GM19467 (cell line): Measurements from ENCODE around the gene MYO9B.

ENCODE experiments used
- ATAC-seq: cut with Tn5 transposase; IDR thresholded peaks from one replicate; pipeline ENCODE4 v1.9.1; 2021; ENCODE audit warnings: mild to moderate bottlenecking, moderate library complexity; ENCODE audit not compliant: unreplicated experiment

The MYO9B gene

DNA sequence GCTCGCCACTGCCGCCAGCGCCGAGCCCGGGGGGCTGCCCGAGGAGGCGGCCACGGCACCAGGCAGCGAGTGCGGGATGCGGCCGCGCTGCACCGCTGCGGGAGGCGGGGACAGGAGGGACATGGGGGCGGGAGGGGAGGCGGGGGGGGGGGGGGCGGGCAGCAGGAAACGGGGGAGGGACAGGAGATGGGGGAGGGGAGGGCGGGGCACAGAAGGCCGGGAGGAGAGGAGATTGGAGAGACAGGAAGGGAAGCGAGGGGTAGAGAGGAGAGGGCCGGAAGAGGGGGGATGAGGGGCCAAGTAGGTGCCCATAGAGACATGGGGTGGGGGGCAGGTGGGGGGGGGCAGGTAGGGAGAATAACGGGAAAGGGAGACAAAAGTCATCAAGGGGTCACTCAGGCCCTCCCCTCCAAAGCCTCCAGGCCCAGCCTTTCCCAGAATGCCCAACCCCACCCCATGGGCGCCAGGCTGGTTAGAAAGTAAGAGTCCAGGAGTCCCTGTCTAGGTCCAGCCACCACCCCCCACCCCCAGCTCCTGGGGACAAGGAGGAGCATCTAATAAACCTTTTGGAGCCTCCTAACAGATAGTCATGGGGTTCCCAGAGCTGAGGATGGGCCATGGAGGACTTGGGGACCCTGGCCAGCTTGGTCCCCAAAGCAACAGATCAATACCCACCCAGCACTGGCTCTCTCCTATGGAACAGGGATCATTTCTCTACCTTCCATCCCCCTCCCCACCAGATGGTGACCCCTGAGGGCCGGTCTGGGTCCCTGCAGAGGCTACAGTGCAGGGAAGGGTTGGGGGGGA lies 160.6 kb downstream of the MYO9B start:
- no peak for ATAC-seq

DNA sequence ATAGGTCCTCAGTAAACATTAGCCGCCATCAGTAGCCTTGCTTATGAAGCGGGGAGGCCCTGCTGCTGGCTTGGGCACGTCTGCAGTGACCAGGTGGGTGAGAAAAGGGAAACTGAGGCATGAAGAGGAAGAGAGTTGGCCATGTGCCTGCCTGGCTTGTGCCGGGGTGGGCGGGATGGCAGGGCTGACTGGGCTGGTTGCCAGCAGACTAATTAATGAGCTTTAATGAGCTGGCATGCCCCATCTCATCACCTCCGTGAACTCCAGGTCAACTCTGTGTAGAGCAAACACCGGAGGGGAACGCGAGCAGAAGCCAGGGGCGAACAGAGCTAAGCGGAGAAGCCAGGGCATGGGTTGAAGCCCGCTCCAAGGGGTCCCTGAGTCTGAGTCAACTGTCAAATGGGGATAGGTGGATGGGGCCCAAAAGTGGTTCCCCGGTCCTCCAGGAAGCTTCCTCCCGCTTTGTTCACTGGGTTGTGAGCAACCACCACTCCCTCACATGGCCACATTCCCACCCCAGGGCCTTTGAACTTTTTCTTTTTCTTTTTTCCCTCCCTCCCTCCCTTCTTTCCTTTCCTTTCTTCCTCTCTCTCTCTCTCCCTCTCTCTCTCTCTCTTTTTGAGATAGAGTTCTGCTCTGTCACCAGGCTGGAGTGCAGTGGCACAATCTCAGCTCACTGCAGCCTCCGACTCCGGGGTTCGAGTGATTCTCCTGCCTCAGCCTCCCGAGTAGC lies 161.4 kb downstream of the MYO9B start:
- no peak for ATAC-seq

DNA sequence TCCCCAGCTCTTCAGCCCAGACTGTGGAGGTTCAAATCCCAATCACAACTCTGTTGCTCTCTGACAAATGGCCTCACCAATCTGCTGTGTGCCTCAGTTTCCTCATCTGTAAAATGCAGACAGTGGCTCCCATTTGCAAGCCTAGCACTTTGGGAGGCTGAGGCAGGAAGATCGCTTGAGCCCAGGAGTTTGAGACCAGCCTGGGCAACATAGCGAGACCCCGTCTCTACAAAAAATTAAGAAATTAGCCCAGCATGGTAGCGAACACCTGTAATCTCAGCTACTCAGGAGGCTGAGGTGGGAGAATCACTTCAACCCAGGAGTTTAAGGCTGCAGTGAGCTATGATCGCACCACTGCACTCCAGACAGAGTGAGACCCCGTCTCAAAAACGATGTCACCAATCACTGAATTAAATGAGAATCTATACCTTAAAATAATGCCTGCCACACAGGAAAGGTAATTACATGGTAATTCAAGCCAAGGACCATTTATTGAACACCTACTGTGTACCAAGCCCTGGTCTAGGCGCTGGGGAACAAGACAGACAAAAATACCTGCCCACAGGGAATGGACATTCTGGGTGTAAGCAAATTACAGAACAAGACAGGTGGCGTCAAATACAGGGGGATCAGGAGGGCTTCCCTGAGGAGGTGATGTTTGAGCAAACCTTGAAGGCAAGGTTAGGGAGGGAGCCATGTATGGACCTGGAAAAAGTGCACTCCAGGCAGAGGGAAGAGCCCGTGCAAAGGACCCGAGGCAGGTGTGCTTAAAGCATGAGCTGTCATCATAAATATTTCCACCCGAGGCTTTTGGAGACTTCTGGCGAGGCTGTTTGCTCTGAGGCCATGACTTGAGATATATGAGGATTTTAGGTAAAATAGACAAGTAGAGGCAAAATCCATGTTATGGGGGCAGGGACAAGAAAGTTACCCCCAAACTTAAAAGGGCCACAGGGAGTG lies 162.4 kb downstream of the MYO9B start:
- no peak for ATAC-seq

DNA sequence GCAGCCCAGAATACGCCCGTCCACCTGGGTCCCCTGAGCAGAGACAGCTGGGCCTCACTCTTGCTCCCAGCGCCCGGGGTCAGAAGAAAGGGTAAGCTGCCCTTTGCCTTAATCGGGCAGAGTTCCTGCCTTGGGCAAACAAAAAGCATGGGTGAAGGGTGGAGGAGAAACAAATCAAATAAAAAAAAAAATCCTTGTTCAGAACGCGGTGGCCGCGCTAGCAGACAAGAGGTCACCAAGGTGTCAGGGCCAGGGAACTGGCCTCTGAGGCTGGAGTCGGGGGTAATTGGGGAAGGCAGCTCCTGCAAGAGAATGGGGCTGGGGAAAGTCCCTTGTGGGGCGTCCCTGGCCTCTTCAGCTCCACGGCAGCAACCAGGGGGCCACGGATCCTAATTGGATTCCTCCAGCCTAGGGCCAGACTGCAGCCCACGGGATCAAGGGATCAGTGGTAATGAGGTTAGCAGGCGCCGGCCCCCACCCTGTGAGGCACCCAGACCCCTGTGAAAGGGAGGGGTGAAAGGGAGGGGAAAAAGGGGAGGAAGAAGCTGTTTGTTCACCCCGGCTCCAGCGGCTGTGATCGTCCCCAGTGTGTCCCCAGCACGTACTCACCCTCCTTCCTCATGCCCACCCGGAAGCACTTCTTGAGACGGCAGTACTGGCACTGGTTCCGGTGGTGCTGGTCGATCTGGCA lies 164.6 kb downstream of the MYO9B start:
- no peak for ATAC-seq

DNA sequence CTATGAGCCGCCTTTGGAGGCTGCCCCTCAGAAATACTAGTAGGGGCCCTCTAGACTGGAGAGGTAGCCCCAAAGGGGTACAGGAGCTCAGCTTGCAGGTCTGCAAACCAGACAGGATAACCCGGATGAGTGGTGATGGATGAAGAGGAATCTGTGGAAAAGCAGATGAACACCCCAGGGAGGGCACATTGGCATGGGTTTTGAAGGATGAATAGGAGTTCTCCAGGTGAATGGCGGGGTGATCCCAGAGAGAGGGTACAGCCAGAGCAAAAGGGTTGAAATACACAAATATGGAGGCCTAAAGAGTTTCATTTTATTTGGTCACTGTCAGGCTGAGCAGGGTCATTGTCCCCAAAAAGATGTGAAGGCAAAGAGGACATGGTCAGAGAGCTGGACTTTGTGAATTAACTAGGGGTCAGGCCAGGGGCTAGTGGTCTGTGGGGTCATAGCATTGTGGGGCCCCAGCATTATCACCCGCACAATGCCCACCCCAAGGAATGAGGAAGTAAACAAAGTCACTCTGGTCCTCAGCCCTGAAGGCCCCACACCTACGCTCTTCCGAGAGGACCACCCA lies 165.3 kb downstream of the MYO9B start:
- ATAC-seq: no peak

DNA sequence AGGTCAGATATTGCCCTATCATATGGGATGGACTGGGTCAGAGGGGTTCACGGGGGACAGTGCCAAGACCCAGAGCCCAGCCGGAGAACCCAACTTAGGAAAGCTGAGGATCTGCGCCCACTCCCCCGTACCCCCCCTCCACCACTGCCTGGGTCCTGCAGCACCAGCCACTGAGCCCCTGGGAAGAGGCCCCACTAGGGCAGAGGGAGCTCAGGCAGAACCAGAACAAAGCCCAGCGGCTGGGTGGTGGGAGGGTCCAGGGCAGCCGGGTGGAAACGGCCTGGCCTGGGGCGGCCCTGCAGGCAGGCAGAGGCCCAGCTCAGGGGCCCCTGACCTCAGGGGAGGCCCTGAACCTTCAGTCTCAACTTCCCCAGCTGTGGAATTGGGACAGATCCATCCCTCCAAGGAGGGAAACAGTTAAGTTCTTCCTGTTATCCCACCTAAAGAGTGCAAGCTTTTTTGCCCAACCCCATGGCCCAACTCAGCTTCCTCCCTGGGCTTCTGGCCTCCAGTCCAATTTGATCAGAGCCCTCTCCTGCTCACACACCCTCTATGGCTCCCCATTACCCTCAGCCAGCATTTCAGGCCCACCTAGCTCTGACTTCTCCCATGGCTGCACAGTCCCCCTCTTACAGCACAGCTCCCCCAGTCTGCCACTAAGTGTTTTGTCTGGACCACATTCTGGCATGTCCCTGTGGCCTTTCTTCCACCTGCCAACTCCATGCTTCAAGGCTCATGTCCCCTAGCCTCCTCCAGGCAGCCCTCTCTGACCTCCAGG lies 167.0 kb downstream of the MYO9B start:
- ATAC-seq: no peak

DNA sequence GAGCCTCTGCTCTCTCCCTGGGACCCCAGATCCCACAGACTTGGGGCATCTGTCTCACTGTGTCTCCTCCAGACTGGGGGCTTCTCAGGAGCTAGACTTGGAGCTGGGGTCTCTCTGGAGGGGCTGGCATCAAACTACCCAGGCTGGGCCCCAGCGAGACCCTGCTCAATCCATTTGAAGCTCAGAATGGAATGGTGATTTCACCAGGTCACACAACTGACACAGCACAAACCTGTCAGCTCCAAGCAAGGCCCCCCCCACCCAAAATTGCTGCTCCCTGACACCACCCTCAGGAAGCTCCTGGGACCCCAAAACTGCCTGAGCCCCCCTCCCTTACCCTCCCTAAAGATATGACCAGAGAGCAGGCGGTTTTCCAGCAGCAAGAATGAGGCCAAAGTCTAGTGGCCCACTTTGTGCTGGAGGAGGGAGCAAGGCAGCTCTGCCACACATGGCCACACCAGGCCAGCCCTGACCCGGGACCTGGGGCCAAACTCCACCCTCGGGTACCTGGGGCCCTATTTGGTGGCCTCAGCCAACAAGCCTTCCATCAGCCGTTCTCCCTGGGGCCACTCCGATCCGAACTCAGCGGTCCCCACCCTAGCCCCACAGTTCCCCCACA lies 167.7 kb downstream of the MYO9B start:
- ATAC-seq: no peak

DNA sequence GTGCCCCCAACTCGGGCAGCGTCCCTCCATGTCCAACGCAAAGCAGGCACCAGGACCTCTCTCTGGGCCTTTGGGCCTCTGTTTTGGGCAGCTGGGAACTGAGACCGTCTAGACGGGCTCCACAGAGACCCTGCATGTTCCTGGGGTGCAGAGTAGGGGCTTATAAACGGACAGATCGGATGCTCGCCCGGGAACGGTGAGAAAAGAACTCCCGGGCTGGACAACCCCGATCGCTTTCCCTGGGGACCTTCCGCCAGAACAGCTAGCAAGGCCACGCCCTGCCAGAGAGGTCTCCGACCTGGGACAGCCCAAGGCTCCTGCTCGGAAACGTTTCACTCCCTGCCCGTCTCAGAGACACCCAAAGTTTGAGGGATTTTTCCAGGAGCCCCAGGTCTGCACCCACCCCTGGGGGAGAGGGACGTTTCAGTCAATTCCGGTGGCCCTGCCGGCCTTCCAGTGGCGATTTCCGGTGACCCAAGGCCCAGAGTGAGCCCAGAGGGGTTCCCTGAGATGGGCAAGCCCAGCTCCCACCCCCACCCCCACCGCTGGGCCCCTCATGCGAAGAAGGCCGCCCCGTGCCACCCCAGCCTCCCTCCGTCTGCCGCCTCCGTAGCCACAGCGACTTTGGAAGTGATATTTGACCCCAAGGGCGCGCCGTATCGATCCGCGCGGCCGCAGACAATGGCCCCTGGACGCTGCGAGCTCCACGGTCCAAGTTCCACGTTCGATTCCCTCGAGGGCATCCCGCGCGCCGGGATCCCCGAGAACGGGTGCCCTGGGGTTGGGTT lies 168.4 kb downstream of the MYO9B start:
- no peak for ATAC-seq

DNA sequence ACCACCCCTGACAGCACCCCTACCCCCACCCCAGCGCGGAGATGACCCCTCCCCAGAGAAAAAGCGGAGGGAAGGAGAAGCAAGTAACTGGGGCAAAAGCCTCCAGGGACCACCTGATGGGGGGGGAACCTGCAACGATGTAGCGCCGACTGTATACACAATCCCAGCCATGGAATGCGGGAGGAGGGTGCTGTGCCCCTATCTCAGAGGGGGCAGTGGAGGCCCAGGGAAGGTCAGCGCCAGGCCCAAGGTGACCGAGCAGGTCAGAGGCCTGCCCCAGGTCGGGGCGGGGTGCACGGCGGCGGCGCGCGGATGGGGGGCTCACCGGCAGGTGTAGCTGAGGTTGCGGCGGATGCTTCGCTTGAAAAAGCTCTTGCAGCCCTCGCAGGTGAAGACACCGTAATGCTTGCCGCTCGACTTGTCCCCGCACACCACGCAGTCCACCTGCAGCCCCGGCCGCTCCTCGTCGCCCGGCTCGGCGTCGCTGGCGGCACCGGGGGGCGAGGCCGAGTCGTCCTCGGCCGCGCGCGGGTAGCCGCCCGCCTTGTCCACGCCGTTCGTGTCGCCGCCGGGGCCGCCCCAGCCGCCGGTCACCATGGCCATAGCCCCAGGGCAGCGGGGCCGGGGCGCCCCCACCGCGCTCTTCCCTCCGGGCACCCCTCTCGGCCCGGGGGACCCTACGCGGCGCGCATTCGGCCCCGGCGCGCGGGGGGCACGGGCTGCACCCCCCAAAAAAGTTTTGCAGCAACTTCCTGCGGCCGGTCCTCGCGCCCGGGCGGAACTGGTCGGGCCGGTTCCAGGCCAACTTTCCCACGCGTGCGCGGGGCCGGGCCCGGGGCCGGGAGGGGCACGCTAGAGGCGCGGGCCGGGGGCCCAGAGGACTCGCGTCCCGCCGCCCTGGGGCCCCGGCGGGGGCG lies 169.3 kb downstream of the MYO9B start:
- ATAC-seq: no peak

DNA sequence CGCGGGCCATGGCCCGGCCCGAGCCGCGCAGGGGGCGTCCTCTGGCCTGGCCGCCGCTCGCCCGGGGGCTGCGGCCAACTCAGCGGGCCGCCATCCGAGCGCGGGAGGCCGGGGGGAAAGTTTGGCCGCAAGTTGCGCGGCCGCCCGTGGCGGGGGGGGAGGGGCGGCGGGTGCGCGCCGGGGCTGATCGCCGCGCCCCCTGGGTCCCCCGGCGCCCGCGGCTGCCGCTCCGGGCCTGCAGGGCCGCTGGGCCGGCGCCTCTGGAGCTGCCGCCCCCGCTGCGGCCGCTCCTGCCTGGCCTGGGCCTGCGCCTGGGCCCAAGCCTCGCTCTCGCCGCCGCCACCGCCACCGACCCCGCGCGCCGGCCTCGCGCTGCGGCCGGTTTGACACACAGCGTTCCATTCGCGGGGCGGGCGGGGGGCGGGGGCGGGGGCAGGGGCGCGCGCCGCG lies 170.0 kb downstream of the MYO9B start, which contains the start of gene NR2F6:
NR2F6 (minus strand) TSS at position 385 of the 450 bp plus-strand sequence. CDS start 699 bp downstream, outside the sequence.
- no peak for ATAC-seq

DNA sequence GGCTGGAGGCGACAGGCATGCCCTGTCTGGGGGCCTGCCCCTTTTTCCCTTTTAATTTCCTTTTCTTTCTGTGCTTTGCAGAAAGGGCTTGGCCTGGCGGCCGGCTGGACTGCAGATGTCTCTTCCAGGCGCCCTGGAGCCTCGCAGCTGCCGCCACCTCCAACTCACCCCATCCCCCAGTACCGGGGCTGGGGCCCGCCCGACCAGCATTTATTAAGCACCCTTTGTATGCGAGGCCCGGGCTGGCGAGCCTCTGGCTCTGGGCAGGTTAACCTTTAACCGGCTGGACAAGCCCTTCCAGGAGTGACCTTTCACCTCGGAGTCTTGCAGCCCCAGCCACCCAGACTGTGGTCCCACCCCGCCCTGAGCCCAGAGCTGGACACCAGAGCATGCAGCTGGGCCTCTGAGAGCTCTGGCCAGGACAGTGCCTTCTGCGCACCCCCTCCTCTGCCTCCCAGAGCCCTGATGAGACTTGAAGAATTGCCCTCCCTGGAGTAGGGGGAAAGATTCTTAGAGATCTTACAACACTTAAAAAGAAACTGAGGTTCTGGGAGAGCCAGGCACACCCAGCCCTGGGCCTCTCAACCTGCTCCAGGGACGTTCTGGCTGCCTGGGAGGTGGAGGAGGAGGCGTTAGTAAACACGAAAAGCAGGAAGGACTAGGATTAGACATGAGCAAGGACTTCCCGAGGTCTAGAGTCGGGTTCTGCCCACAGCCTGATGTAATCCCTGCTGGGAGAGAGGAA lies 171.3 kb downstream of the MYO9B start:
- ATAC-seq: no peak

DNA sequence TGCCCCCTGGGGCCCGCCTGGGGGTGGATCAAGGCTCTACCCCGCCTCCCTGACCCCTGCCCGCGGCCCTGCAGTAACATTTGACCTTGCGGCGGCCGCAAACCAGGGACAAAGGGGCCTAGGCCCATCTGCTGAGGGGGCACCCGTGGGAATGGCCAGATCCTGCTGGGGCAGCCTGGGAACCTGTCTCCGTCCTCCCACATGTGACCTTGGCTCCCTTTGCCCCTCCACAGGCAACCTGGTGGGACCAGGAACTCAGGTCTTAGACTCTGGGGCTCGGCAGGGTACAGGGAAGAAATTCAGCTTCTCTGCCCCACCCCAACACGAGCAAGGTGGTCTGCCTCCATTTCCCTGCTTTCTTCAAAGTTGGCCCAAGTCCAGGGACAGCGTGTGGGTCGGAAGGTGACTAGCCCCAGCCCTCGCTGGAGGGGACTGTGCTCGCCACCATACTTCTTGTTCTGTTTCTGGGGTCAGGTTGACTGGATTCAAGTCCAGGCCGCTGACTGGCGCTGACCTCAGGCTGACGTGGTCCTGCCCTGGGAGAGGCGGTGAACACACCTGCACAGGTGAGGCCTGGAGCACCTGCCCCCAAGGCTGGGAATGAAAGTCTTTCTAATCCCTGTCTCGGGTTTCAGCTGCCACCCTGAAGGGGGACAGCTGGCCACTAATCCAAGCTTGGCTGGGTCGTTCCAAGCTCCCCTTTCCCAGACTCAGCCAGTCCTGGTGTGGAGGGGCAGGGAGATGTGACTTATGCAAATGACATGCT lies 172.6 kb downstream of the MYO9B start:
- ATAC-seq: no peak

DNA sequence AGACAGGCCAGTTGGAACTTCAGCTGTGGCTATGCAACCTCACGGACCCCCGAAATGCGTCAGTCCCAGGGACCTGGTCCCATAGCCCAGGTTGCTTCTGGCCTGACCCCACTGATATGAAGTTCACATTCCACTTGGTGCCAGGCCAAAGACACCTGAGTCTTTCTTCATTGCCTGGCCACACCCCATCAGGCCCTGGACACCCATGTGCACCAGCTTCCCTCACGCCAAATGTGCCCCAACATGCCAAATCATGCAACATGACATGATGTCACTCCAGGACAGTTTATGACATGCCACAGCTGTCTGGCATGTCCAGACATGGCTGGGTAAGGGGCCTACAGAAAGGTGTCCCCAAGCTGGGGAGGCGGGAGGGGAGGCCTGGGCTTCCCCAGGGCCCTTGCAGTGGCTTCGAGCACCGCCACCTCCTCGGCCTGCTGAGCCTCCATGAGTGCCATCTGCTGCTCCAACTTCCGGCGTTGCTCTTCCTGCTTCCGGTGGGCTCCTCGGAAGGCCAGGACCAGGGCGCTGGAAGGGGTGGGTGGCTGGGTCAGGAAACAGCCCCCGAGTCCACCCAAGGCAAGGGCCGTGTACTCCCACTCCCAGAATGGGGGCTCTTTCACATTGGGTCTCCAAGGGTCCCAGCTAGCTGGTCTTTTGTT lies 174.4 kb downstream of the MYO9B start:
- no peak for ATAC-seq

DNA sequence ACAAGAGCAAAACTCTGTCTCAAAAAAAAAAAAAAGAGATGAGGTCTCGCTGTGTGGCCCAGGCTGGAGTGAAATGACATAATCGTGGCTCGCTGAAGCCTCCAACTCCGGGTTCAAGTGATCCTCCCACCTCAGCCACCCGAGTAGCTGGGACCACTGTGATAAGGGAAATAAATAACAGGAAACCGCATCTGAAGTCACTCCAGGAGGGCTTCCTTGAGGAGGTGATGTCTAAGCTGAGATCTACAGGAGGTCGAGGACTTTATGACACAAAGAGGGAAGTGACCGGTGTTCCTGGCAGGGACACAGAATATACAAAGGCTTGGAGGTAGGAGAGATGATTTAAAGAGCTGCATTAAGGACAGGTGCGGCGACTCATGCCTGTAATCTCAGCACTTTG lies 179.1 kb downstream of the MYO9B start:
- no peak for ATAC-seq

DNA sequence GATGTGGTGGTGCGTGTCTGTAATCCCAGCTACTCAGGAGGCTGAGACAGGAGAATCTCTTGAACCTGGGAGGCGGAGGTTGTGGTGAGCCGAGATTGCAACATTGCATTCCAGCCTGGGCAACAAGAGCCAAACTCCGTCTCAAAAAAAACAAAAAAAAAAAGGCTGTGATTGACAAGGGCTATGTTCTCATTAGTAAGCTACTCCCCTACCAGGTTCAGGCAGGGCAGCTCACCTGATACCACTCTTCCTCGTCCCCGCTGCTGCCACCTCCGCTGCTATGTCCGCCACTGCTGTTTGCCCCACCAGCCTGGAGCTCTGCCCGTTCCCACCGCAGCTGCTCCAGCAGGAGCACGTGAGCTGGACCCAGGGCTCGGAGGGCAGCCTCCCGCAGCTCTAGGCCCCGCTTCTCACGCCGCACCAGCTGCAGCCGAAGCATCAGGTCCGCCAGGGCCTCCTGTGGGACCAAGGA lies 179.6 kb downstream of the MYO9B start:
- no peak for ATAC-seq
